GM19467 (cell line): ENCODE results near the gene FRS2.

Source experiments
- ATAC-seq: cut with Tn5 transposase; IDR thresholded peaks from one replicate; pipeline ENCODE4 v1.9.1; 2021; ENCODE audit warnings: mild to moderate bottlenecking, moderate library complexity; ENCODE audit not compliant: unreplicated experiment

FRS2 gene

DNA sequence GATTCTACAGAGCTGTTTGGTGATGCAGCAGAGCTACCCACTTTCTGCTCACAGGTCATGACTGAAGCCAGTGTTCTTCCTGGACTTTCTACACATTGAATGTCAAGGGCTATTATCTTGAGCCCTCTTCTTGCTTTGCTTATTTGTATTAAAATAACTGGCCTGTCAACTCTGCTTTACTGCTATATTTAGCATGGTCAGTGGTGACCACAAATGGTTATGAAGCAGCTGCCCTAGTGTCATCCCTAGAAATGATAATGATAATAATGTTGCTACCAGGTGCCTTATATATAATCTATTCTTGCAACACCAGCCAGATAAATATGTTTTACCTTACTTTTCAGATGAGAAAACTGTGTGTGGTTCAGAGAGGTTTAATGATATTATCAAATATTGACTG, 143.2 kb downstream of the FRS2 start:
- no peak for ATAC-seq

DNA sequence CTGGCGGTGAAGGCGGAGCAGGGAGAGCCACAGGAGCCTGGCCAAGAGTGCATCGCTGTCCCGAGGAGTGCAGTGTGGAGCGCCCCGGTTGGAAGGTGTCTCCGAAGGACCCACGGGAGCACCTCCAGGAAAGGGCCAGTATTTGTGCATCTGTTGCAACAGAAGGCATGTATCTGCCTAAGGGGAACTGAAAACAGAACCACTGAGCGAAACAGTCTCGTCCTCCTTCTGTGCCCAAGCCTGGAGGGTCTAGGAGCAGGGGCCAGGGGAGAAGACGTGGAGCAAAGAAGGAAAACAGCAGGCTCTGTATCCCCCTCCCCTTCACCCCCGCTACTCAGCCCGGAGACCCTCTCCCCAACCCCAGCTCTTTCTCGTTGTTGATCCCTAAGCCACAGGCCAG, 145.8 kb downstream of the FRS2 start:
- ATAC-seq = no peak

DNA sequence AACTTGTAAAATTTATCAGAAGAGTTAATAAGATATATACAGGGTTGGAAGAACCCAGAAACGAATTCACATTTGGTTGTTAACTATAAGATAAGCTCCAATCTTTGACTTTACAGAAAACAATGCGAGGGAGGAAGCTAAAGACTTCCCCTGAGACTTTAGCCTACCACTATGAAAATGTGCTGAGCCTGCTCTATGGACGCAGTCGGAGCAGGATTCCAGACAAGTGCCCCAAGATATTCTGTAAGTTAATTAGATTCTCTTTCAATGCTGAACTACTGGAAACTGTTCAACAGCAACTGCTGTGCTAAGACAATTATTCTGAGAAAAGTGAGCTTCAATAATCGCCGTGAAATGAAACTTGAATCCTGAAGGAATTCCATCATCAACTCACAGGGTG, 148.9 kb downstream of the FRS2 start:
- no peak for ATAC-seq

DNA sequence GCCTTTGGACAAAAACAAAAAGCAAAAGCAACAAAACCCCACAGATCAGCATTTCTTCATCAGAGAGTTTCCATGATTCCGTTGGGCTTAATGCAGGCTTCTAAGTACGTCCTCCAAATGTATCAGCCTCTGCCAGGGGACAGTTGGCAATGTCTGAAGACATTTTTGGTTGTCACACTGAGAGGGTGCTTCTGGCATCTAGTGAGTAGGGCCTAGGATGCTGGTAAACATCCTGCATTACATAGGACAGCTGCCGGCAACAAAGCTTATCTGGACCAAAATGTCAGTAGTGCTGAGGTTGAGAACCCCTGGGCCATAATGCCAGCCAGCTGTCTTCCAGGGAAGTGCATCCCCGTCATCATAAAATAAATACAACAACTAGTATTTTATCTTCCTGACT, 149.9 kb downstream of the FRS2 start:
- ATAC-seq = no peak

DNA sequence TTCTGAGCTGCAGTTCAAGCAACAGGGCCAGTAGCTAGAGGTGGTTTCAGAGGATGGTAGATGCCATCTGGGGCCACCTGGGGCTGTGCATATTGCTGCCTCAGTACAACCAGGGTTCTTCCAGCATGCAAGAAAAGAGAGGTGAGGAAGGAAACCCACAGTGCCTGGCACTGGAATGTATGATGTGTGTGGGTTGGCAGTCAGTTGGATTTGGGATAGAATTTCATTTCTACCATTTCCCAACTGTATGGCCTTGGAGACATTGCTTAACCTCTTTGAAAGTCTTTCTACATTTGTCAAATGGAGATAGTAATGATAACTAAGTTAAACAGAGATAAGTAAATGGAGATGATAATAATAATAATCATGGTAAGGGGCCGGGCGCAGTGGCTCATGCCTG, 150.7 kb downstream of the FRS2 start:
- no peak for ATAC-seq

DNA sequence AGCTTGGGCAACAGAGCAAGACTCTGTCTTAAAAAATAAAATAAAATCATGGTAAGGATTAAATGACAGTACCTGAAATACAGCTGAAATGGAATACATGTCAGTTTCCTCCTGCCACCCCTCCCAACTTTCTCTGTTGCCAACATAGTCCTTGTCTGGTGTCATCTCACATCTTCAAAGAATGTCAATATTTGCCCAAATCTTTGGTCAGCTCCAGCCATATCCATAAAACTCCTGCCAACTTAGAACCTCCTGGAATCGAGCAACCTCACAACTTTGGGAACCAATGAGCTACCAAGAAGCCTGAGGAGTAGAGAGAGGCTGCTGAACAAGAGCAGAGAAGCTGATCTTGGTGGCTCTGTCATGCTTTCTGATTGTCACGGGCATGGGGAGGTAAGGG, 151.4 kb downstream of the FRS2 start:
- no peak for ATAC-seq

DNA sequence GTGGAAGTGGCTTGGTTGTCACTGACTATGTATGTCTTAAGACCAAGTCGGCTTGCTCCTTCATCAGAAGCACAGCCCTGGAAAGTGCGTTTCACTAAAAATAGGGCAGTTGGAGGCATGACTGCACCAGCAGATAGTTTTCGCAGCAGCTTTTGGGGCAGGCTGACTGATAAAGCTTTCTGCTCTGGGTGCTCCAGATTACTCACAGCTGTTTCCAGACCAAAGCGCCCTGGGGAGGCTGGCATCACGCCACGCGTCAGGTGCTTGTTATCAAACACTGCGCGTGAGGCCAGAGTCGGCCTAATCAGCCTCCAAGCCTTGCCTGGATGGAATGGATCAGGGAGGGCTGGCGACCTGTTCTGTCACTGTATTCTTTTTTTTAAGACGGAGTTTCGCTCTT, 153.8 kb downstream of the FRS2 start:
- no peak for ATAC-seq

DNA sequence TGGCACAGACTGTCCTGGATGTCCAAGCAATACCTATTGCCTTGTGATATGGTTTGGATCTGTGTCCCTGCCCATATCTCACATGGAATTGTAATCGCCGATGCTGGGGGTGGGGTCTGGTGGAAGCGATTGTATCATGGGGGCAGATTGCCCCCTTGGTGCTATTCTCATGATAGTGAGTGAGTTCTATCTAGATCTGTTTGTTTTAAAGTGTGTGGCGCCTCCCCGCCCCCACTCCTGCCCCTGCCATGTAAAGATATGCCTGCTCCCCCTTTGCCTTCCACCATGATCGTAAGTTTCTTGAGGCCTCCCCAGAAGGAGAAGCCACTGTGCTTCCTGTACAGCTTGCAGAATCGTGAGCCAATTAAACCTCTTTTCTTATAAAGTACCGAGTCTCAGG, 157.3 kb downstream of the FRS2 start:
- no peak for ATAC-seq
